ENCODE measurements around the gene CEP135. TPM values are rescaled to one million over a fixed set of nuclear protein-coding genes. Genes with fewer than 3 reads are reported as not detected.

Gene CEP135
- total RNA-seq, 1 experiment from 2014 or later, result 10.5 TPM

DNA sequence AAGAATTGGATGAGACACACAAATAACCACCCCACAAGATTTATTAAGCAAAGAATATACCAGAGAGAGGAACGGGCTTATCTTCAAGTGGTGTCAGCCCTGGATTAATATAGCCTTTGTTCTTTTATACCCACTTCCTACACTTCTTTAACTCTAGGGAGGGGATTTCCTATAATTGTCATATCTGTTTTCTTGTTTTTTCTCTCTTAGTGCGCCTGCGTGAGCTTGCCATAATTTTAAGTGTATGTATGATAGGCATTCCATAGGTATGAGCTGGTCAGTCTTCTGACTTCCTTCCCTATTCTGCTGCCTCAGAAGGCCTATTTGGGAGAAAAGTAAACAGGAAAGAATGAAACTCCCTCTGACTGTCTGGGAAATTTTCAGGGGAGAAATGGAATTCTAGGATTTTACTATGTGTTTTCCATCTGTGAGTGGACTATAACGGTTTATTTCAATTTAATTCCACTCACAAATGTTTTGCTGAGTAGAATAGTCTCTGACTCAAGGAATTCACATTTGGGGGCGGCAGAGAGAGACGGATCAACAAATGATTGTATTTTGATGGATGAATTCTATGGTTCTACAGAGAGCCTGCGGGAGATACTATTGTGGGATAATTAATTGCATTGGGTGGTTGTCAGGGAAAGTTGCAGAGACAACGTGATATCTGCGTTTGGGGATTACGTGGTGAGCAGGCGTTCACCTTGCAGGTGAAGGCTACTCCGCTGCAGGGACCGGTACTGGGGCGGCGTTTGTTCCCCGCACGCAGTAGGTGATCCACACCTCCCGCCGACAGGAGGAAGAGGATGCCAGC lies 626 bp upstream of the CEP135 start:
- DNase-seq, result peak; percentile 8 to 38
- Histone ChIP-seq H3K27me3 (replicated peaks; ENCODE audit: control insufficient read depth, insufficient read depth, low read length) (no peaks in the 10 kb centered on the region), H3K9me3 (no peaks in the 10 kb centered on the region), H3K36me3 (ENCODE audit: control insufficient read depth, insufficient read depth, low read length) (no peaks in the 10 kb centered on the region), H3K4me3 (ENCODE audit: low read depth, low read length) (peak overlapping the region; percentile 85), H3K4me1 (0 out of 2 replicates have a peak, but pooled peaks cover 10% of the 10 kb centered on the region)
- H3K36me3 Mint-ChIP-seq (ENCODE audit: insufficient read depth, unreplicated experiment), result peaks cover 6% of the 10 kb centered on the region
- peaks cover 16% of the 10 kb centered on the region for H3K4me1 Mint-ChIP-seq (ENCODE audit: low read depth, unreplicated experiment)
- BruUV-seq (replicated peaks), result TSS peak; percentile 47
- H3K9me3 Mint-ChIP-seq (ENCODE audit: unreplicated experiment), result no peaks in the 10 kb centered on the region
- no peaks in the 10 kb centered on the region for H3K27me3 Mint-ChIP-seq (ENCODE audit: insufficient read depth, unreplicated experiment)
- CTCF ChIA-PET, result interaction anchor here (0.8 to 1.5 kb wide), 11 partner anchors 10 to 487 kb away, joined by 3 to 9 read pairs (median 3); partner anchors contain the start of genes PAICS and PPAT
- intact Hi-C loops (cut with micrococcal nuclease; ENCODE audit: unreplicated experiment), result loop anchor here (1.0 to 2.0 kb wide), 4 partner anchors 353 to 597 kb away; partner anchors contain the start of genes AASDH and PAICS
- H3K4me3 Mint-ChIP-seq (ENCODE audit: unreplicated experiment), result peak overlapping the region; percentile 90
- TF ChIP-seq, protein P1, sequence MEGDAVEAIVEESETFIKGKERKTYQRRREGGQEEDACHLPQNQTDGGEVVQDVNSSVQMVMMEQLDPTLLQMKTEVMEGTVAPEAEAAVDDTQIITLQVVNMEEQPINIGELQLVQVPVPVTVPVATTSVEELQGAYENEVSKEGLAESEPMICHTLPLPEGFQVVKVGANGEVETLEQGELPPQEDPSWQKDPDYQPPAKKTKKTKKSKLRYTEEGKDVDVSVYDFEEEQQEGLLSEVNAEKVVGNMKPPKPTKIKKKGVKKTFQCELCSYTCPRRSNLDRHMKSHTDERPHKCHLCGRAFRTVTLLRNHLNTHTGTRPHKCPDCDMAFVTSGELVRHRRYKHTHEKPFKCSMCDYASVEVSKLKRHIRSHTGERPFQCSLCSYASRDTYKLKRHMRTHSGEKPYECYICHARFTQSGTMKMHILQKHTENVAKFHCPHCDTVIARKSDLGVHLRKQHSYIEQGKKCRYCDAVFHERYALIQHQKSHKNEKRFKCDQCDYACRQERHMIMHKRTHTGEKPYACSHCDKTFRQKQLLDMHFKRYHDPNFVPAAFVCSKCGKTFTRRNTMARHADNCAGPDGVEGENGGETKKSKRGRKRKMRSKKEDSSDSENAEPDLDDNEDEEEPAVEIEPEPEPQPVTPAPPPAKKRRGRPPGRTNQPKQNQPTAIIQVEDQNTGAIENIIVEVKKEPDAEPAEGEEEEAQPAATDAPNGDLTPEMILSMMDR (IDR thresholded peaks at IDR 0.05; ENCODE audit: insufficient read depth in 1 of 2, low read depth in 1 of 2, low read length in 1 of 2, severe bottlenecking in 1 of 2, unreplicated experiment in 1 of 2), result no peak
- POLR2A ChIA-PET, result interaction anchor here (0.7 to 2.1 kb wide), 2 partner anchors 188 to 439 kb away, joined by 4 to 9 read pairs; partner anchors contain the start of gene AASDH
- peak overlapping the region; percentile 93 for H3K27ac Mint-ChIP-seq (ENCODE audit: unreplicated experiment)

DNA sequence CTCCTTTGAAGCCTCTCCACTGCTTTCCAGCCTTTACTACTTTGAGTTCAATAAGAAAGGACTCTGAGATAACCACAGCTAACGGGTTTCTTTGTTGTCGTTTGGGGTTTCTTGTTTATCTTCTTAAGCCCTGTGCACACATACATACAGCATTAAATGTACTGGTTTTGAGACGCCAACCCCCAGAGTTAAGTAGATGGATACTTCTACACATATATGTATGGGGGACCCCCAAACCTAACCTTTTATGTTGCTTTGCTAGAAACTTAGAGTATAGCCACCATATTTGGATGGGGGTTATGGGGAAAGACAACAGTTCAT lies 697 bp downstream of the CEP135 start:
- Mint-ChIP-seq H3K9me3 (ENCODE audit: unreplicated experiment) (no peaks in the 10 kb centered on the region), H3K4me3 (ENCODE audit: unreplicated experiment) (peak overlapping the region; percentile 90), H3K27ac (ENCODE audit: unreplicated experiment) (peak overlapping the region; percentile 93), H3K27me3 (ENCODE audit: insufficient read depth, unreplicated experiment) (no peaks in the 10 kb centered on the region), H3K36me3 (ENCODE audit: insufficient read depth, unreplicated experiment) (peaks cover 6% of the 10 kb centered on the region), H3K4me1 (ENCODE audit: low read depth, unreplicated experiment) (peaks cover 16% of the 10 kb centered on the region)
- Histone ChIP-seq H3K4me3 (ENCODE audit: low read depth, low read length) (peak overlapping the region; percentile 85), H3K9me3 (no peaks in the 10 kb centered on the region), H3K36me3 (ENCODE audit: control insufficient read depth, insufficient read depth, low read length) (no peaks in the 10 kb centered on the region), H3K27me3 (replicated peaks; ENCODE audit: control insufficient read depth, insufficient read depth, low read length) (no peaks in the 10 kb centered on the region), H3K4me1 (0 out of 2 replicates have a peak, but pooled peaks cover 10% of the 10 kb centered on the region)
- BruUV-seq (replicated peaks), result no TSS peak
- DNase-seq, result no peak
- ChIA-PET POLR2A (interaction anchor here (0.6 to 2.1 kb wide), 3 partner anchors 340 to 486 kb away, joined by 3 to 9 read pairs (median 8); partner anchors contain the start of genes AASDH, PAICS and PPAT), CTCF (interaction anchor here (0.6 to 1.5 kb wide), 8 partner anchors 16 to 486 kb away, joined by 3 to 9 read pairs (median 4); partner anchors contain the start of genes AASDH, PAICS and PPAT)
- TF ChIP-seq, protein P1 (IDR thresholded peaks at IDR 0.05; ENCODE audit: insufficient read depth in 1 of 2, low read depth in 1 of 2, low read length in 1 of 2, severe bottlenecking in 1 of 2, unreplicated experiment in 1 of 2), result no peak
- intact Hi-C loops (cut with micrococcal nuclease; ENCODE audit: unreplicated experiment), result loop anchor here (1.0 to 2.0 kb wide), 3 partner anchors 100 to 595 kb away; partner anchors contain the start of gene AASDH

DNA sequence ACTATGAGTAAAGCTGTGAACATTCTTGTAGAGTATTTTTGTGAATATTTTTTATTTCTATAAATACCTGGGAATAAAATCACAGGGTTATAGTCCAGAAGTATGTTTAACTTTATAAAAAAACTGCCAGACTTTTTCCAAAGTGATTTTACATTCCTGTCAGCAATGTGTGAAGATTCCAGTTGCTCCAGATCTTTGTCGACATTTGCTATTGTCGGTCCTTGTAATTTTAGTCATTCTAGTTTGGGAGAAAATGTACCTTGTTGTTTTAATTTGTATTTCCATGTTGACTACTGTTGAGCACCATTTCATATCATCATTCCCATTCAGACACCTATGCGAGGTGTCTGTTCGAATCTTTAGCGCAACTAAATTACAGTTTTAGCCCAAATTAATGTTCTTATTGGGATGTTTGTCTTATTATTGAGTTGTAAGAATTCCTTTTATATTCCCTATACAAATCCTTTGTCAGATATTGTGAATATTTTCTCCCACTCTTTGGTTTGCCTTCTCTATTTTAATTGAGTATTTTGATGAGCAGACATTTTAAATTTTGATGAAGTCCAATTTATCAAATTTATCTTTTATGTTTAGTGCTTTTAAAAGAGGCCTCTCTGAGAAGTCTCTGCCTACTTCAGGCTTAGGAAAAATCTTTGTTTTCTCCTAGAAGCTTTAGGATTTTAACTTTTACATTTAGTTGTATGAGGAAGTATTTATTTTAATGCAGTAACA lies 2.6 kb downstream of the CEP135 start:
- 0 out of 2 replicates have a peak, but pooled peaks cover 10% of the 10 kb centered on the region for H3K4me1 ChIP-seq
- intact Hi-C loops (cut with micrococcal nuclease; ENCODE audit: unreplicated experiment), result no loop called here
- CTCF ChIA-PET, result no interaction called here
- no peak overlapping the region for H3K4me3 ChIP-seq (ENCODE audit: low read depth, low read length)
- Mint-ChIP-seq H3K36me3 (ENCODE audit: insufficient read depth, unreplicated experiment) (peaks cover 6% of the 10 kb centered on the region), H3K4me3 (ENCODE audit: unreplicated experiment) (no peak overlapping the region), H3K27ac (ENCODE audit: unreplicated experiment) (no peak overlapping the region), H3K27me3 (ENCODE audit: insufficient read depth, unreplicated experiment) (no peaks in the 10 kb centered on the region), H3K4me1 (ENCODE audit: low read depth, unreplicated experiment) (peaks cover 16% of the 10 kb centered on the region), H3K9me3 (ENCODE audit: unreplicated experiment) (no peaks in the 10 kb centered on the region)
- H3K27me3 ChIP-seq (replicated peaks; ENCODE audit: control insufficient read depth, insufficient read depth, low read length), result no peaks in the 10 kb centered on the region
- no TSS peak for BruUV-seq (replicated peaks)
- no peak for DNase-seq
- POLR2A ChIA-PET, result no interaction called here
- TF ChIP-seq, protein P1 (IDR thresholded peaks at IDR 0.05; ENCODE audit: insufficient read depth in 1 of 2, low read depth in 1 of 2, low read length in 1 of 2, severe bottlenecking in 1 of 2, unreplicated experiment in 1 of 2), result no peak
- no peaks in the 10 kb centered on the region for H3K9me3 ChIP-seq
- no peaks in the 10 kb centered on the region for H3K36me3 ChIP-seq (ENCODE audit: control insufficient read depth, insufficient read depth, low read length)

Measured in Caco-2 (cell line).